Measurements from ENCODE around the gene CCNQ.
"Not testable (repeated sequence)": the region's sequence is repeated elsewhere in the genome, so short reads cannot be mapped to it uniquely, and the experiment has no call there.

Gene CCNQ

DNA sequence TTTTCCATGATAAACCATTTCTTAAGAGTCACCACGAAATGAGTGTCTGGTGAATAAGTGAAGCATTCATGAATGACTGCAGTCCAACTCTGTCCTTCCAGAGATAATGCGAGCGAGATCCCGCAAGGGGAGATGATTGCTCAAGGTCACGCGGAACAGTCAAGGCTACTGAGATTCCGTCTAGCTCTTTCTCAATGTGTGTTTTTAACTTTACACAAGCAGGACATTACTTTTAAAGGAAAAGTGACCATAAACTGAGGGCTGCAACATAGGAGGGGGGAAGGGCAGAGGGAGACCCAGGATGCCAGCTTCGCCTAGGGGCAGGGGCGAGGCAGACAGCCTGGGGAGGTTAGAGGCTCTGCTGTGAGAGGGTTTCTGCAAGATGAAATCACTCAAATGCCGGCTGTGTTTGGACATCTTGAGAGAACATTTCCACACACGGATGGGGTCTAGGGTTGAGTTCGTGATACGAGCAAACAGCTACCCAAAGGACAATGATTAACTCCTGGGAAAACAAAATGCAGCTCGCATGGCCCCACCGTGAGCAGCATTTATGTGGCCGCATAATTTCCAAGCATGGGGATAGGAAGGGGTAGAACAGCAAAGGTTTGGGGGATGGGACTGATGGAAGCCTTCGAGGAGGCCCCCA, 23.8 kb upstream of the CCNQ start:
- DNase-seq = no peak

DNA sequence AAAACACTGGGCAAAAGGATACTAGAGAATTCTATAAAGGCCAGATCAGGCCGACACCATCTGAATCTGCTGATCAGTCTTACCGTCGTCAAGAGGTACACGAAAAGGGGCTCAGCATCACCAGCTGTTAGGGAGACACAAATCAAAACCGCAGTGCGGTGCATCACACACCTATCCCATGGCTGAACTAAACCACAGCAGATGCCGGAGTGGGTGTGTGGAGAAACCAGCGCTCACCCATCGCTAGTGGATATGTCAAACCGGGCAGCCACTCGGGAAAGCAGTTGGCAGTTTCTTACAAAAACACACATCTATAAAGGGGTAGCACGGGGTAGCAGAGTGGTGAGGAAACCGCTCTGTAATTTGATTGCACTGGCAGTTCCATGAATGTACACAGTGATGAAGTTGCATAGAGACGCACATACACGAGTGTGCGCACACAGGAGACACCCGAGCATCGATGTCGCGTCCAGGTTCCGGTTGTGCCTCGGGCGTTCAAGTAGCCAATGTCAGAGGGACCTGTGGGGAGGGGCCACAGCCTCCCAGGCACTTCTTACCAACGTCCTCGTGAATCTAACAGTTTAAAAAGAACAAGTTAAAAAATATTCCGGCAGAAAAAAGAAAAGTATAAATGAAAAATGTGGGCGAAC, 23.1 kb upstream of the CCNQ start:
- DNase-seq = no peak

DNA sequence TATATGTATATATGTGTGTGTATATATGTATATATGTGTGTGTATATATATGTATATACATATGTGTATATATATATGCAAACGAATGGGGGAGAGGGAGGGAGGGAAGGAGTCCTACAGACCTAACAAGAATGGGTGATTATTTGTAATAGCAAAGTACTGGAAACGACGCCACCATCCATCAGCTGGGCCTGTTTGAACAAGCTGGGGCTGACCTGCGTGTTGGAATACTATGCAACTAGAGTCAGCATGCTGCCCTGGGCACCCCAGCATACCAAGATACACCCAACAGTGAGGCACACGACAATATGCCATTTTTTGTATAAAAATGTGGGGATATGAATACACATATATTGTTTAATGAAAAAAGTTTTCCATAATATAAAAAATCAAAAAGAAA, 21.6 kb upstream of the CCNQ start:
- no peak for DNase-seq

DNA sequence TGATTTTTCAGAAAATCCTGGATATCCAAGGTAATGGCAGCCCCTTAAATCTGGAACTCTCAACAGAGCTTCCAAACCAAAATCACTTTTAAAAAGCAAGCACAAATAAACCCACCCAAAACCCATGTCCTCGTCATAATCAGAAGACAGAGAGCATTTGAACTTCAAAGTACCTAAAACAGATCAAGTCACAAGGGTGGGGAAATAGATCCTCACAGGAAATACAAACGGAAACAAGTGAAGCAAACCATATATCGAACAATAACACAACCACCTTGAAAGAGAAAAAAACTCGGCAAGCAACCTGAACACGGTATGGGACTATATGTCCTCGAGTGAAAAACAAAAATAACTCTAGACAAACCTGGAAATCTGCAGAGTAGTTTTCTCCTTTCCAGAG, 15.9 kb upstream of the CCNQ start:
- DNase-seq = no peak

DNA sequence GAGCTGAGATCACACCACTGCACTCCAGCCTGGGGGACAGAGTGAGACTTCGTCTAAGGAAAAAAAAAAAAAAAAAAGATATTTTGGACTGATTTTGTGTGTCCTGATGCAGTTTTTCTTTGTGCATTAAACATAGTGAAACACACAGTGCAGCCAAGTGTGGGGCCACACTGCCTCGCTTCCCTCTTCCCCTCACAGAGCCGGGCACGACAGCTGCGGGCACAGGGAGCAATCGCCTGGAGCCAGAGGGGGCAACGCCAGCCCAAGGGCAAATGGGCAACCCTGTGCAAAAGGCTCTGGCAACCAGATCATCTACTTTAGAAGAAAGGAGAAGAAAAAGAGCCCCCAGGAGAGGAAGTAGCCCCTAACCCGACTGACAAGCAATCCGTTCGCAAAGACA, 13.5 kb upstream of the CCNQ start:
- no peak for DNase-seq

DNA sequence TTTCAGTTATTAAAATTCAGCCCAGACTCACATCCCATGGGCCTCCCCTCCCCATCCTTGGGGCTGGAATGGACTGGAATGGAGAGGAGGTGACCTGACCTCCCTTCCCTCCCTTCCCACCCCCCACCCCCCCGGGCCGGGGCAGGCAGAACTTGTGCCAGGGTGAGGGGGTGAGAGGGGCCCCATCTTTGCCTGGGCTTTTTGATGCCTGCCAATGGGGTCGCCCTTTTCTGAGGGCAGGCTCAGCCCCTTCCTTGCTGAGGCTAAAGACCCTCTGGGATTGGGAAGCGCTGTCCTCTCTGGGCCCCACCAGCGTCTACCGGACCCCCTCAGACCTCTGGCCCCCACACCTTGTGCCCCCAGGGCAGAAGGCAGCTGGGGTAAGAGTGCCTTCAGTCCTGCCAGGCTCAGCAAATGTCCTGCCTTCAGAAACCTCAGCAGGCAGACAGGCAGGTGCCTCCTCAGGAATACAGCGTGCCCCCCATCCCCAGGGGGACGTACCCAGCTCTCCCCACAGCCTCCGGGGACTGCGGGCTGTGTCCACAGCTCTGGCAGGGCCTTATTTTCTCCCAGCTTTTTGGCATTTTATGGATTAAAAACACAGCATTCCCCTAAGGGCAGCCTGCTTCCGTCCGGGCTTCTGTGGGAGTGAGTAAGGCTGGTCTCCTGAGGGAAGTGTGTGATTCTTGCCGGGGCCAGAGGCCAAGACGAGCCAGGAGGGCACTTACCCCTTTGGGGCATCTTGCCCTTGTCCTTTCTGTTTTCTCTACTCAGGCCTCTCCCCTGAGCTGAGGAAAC, 12.6 kb upstream of the CCNQ start:
- no peak for DNase-seq

DNA sequence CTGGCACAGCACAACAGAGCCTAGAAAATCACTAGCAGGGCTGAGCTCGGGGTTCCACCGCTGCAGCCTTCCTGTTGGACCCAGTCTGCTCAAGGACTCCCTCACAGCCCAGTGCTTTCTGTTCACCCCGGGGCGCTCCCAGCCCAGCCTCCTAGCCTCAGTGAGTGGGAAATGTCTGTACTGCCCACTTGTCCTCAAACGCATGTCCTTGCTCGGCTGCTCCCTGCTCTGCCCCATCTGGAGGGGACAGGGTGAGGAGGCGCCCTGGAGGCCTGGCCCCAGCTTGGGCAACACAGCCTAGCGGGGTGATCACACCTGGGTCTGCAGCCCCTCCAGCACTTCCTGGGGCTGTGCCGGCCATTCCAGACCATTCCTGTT, 11.9 kb upstream of the CCNQ start:
- DNase-seq = no peak

DNA sequence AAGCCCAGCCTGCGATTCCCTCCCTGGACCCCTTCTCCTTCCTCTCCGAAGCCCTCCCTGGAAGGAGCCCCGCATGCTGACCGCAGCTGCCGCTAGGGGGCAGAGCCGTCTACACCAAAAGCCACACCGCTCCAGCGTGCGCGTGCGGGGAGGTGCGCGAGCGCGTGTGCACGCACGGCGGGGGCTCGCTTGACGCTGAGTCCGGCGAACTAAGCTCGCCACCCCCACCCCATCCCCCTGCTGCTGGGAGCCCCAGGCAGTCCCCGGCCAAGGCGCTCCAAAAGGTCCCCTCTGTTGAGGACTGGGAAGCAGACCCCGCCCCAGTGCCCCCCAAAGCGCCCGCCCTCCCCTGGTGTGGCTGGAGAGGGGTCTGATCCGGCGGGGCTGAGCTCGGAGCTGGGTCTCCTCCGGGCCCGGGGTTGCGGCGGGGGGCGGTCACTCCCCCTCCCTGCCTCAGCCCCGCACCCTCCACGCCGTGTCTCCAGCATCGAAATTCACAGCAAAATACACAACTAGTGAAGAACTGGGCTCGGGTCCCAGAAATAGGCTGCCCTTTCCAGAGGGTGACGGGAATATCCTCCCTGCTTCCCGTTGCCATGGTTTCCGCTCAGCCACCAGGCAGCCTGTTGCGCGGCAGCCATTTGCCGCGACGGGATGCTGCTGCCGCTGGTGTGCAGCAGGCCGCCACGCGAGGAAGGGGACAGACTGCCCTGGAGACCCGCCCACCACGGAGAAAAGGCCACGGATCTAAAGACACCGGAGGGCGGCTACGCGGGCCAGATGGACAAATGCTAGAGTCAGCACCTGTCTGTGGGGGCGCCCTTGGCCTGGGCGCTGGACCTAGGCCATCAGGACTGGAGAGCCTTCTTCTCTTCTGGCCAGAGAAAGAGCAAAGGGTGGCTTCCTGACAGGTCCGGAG, 11.2 kb upstream of the CCNQ start:
- DNase-seq = peak; percentile 40

DNA sequence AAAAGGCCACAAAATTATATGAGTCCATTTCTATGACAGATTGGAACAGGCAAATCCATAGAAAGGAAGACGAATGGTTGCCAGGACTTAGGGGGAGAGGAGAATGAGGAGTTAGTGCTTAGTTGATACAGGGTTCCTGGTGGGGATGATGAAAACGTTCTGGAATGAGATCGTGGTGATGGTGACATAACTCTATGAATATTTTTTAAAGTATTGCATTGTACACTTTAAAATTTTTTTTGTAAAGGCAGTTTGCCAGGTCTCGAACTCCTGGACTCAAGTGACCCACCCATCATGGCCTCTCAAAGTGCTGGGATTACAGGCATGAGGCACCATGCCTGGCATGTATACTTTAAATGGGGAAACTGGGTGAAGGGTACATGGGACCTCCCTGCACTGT, 9.9 kb upstream of the CCNQ start:
- no peak for DNase-seq

DNA sequence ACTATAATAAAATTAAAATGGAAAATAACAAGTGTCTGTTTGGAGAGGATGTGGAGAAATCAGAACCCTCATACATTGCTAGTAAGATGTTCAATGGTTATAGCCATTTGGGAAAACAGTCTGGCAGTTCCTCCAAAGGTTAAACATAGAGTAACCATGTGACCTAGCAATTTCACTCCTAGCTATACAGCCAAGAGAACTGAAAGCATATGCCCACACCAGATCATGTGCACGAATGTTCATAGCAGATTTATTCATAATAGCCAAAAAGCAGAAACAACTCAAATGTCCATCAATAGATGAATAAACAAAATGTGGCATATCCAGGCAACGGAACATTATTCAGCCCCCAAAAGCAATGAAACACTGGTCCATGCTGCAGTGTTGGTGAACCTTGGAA, 9.4 kb upstream of the CCNQ start:
- no peak for DNase-seq

DNA sequence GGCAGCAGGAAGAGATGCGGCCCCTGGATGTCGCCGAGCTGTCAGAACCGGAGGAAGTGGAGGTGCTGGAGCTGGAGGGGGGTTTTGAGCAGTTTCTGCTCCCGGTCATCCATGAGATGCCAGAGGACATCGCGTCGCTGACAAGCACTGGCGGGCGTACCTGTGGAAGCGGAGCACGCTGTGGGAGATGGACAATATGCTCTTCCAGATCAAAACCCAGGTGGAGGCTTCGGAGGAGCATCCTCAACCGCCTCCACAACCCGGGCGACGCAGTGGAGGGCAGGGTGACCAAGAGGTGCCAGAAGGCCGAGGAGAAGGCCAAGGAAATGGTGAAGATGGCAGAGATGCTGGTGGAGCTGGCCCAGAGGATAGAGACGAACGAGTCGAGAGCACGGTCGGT, 7.6 kb upstream of the CCNQ start:
- DNase-seq = no peak

DNA sequence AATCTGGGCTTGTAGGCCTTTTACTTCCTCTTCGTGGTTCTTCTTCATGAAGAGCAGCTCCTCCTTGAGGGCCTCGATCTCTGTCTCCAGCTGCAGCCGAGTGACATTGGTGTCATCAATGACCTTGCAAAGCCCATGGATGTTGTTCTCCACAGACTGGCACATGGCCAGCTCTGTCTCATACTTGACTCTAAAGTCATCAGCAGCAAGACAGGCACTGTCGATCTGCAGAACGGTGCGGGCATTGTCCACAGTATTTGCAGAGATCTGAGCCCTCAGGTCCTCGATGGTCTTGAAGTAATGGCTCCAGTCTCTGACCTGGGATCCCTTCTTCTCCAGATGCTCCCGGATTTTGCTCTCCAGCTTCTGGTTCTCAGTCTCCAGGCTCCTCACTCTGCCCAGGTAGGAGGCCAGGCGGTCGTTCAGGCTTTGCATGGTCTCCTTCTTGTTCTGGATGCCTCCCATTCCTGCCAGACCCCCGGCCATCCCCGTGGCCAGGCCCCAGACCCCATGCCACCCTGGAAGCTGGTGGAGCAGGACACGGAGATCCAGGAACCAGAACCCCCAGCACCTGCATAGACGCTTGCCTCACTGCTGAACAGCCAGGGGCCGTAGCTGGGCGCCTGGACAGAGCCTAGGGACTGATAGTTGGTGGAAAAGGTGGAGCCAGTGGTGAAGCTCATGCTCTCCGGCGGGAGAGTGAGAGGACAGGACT, 5.9 kb upstream of the CCNQ start:
- not testable (repeated sequence) for DNase-seq

DNA sequence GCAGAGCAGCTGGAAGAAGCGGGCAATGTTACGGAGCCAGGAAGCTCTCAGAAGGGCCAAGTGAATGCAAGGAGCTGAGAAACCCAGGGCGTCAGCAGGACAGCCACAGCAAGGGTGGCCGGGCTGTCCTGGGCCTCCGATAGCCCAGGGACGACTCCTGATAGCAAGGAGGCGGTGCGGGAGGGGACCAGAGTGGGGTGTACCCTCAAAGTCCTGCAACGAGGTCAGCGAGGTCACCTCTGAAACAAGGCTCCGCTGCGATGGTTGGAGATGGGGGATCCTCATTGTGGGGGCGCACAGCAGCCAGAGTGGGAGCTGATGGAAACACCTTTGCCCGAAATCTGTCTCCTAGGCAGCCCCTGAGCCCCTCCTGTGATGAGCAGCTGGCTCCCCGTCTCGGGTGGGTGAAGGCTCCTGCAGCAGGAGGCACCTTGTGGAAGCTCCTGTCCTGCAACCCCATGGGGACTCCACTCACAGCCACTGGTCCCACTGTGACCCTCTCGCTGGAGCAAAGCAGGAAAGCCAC, 4.3 kb upstream of the CCNQ start:
- no peak for DNase-seq

DNA sequence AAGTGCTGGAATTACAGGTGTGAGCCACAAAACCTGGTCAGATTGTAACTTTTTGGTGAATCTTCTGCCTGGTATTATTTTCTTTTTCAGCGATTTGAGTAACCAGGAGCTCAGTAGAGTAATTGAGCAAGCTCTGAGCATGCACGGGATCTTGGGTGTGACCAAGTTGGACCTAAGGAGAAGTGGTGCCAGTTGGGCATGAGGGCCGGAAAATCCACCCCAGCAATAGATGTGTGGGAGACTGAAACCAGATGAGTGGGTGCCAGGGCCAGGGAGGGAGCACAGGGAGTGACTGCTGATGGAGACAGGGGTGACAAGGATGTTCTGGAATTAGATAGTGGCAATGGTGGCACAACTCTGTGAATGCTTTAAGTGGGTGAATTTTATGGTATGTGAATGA, 3.7 kb upstream of the CCNQ start:
- no peak for DNase-seq

DNA sequence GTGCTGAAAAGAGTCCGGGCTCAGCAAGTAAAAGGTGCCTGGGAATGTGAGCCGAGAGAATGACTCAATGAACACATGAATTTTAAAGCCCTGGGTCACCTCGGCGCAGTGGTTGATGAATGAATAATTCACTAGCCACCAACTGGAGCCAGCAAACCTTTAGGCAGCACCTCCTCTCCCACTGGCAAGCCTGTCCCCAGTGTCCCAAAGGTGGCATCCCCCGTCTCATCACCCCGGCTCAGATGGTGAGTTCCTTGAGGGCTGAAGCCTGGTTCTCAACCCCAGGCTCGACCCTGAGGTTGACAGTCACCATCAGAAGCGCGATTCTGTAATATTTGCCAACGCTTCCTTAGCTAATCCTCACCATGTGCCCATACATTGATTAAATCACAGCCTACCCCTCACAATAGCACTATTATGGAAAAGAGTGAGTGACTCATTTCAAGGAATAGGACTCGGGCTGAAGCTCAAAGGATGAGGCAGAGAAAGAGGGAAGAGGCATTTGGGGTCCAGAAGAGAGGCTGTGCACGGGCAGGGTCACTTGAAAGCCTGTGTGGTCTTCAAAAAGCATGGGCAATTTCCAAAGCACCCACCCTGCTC, 2.7 kb upstream of the CCNQ start:
- DNase-seq = no peak

DNA sequence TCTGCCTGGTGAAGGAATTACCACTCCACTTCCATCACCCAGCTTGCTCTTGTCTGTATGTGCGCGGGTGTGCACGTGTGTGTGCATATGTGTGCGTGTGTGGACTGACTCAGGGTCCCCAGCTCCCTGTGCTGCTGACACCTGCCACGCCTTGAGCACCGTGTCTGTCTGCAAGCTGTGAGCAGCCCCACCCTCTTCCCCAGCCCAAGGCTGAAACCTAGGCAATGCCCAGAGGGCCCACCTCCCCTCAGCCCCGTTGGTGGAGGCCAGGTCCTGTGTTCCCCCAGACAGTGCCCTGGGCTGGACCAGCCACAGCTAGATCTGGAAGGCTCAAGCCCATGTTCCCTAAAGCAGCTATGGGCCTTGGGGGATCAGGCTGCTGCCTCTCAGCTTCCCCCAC, 2.0 kb upstream of the CCNQ start:
- no peak for DNase-seq

DNA sequence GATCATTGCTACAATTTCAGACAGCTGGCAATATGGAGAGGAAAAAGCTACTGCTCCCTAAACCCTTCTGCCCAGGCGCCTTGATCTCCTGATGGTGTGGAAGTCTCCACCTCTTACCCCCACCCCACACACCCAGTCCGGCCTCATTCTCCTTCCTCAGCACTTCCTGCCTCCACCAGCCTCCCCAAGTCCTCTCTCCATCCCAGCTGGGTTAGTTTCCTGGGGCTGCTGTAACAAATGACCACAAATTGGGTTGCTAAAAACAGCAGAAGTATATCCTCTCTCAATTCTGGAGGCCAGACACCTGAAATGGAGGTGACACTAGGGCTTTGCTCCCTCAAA, 1.1 kb upstream of the CCNQ start:
- DNase-seq = no peak

DNA sequence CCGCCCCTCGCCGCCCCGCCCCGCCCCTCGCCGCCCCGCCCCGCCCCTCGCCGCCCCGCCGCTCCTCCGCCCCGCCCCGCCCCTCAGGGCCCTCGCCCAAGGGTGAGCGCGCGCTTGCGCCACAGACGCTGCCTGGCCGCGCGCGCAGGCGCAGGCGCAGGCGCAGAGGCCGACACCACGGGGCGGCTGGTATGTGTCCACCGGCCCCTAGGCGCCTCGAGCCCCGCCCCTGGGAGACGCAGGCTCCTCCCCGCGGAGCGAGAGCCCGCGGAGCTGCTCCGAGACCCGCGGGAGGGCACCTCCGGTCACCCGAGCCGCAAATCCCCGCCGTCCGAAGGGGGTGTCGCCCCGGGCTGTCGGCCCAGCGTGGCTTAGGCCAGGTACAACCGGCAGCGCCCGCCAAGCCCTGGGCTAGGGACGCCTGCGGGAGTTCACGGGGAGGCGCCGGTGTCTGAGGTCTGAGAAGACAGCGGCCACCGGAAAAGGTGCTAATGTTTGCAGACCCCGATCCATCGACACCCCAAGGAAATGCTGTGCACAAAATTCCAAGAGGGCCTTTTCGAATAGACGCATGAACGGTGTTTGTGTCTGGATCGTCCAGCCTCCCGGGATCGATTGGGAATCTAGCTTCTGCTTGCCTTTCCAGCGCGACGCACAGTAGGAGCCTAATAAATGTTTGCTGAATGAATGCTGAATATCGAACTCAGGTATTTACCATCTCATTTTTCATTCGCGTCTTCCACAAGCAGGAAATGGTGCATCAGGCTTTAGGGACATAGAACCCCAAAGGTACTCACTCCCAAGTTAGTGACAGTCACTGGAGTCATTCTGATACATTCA, 473 bp upstream of the CCNQ start:
- DNase-seq = peak; percentile 44

DNA sequence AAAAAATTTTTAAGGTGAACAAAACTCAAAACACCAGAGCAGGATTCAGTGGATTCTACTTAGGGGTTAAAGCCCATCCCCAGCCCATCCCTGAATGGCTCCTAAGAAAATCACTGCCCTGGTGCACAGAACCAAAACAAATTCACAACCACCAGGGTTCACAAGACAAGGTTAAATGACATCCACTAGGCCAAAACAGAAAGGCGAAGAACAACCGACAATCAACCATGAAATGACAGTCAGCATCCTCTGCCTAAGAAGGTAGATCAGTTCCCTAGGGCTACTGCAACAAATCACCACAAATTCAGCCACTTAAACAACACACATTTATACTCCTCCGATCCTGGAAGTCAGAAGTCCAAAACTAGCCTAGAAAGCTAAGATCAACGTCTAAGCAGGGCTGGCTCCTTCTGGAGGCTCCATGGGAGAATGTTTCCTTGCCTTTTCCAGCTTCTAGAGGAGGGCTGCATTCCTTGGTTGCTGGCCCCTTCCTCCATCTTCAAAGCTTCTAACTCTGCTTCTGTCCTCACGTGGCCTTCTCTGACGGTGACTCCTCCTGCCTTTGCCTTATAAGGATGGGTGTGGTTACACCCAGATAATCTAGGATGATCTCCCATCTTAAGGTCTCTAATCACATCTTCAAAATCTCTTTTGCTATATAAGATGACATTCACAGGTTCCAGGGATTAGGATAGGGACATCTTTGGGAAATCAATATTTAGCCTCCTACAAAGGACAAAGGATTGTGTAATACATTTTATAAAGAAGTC, 1.8 kb downstream of the CCNQ start:
- DNase-seq = no peak

Data from DMS79 treated with DMSO at 0.1 percent for 48 hours (cell line).